ENCODE results near the gene IKZF5.

DNA sequence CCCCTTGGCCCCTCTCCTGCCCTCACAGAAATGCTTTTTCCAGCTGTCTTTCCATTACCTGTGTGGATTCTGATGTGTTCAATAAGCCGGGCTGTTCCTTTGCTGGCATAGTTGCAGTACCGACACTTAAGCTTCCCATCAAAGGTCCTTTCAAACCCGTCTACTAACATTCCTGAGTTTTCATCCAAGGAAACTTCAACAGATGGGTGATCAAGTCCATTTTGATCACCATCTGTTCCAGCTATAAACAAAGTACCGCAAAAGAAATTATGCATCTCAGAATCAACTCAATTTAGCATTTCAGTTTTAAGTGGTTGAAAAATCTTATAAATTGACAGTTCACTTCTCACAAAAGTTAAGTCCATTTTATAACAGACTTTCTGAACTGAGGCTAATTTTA, 12.7 kb downstream of the IKZF5 start:
- TF ChIP-seq, protein P1, sequence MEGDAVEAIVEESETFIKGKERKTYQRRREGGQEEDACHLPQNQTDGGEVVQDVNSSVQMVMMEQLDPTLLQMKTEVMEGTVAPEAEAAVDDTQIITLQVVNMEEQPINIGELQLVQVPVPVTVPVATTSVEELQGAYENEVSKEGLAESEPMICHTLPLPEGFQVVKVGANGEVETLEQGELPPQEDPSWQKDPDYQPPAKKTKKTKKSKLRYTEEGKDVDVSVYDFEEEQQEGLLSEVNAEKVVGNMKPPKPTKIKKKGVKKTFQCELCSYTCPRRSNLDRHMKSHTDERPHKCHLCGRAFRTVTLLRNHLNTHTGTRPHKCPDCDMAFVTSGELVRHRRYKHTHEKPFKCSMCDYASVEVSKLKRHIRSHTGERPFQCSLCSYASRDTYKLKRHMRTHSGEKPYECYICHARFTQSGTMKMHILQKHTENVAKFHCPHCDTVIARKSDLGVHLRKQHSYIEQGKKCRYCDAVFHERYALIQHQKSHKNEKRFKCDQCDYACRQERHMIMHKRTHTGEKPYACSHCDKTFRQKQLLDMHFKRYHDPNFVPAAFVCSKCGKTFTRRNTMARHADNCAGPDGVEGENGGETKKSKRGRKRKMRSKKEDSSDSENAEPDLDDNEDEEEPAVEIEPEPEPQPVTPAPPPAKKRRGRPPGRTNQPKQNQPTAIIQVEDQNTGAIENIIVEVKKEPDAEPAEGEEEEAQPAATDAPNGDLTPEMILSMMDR (IDR thresholded peaks at IDR 0.05): no peak
- TF ChIP-seq POLR2A (IDR thresholded peaks at IDR 0.05): no peak
